IgD-negative memory B cell (primary cell): ENCODE measurements around the gene KIF12. TPM values are rescaled to one million over a fixed set of nuclear protein-coding genes. Genes with fewer than 3 reads are reported as not detected.
"Not testable (repeated sequence)": the region's sequence is repeated elsewhere in the genome, so short reads cannot be mapped to it uniquely, and the experiment has no call there.

ENCODE experiments used
- H3K27ac Mint-ChIP-seq, 3 donors: one replicate each; pipeline ENCODE4 v1.8.0; 2020 to 2022; ENCODE audit warnings: mild to moderate bottlenecking in 3 of 3, mixed read lengths in 3 of 3, moderate library complexity in 1 of 3
- H3K27me3 Mint-ChIP-seq: one replicate; pipeline ENCODE4 v1.8.0; 2021; ENCODE audit warnings: mixed read lengths
- H3K36me3 Mint-ChIP-seq: one replicate; pipeline ENCODE4 v1.8.0; 2020; ENCODE audit warnings: mild to moderate bottlenecking, mixed read lengths
- H3K4me1 Mint-ChIP-seq, 3 donors: one replicate each; pipeline ENCODE4 v1.8.0; 2020 to 2022; ENCODE audit warnings: mixed read lengths in 3 of 3, mild to moderate bottlenecking in 1 of 3
- H3K4me3 Mint-ChIP-seq, 4 donors: one replicate each; pipeline ENCODE4 v1.8.0; 2020 to 2022; ENCODE audit warnings: mild to moderate bottlenecking in 4 of 4, mixed read lengths in 4 of 4, moderate library complexity in 3 of 4
- H3K9me3 Mint-ChIP-seq, 3 donors: one replicate each; pipeline ENCODE4 v1.8.0; 2020 to 2021; ENCODE audit warnings: mixed read lengths in 3 of 3, mild to moderate bottlenecking in 1 of 3
- polyA plus RNA-seq: library from polyadenylated mRNA; unstranded; fragments of 300-500 nt; fragmentation: Illumina TruSeq; gene quantifications from one replicate; pipeline ENCODE4 v1.2.3, GENCODE V29; 2021

KIF12 gene
- polyA plus RNA-seq, 1 donor from 2014 or later, result not detected

GRCh38 chr9:114088571-114089170 is 10.4 kb downstream of the KIF12 start:
- Mint-ChIP-seq H3K36me3 (no peaks in the 10 kb centered on the region), H3K27me3 (peaks cover 6% of the 10 kb centered on the region), H3K27ac (no peak overlapping the region), H3K4me3 (no peak overlapping the region), H3K4me1 (no peaks in the 10 kb centered on the region), H3K9me3 (no peaks in the 10 kb centered on the region)

DNA sequence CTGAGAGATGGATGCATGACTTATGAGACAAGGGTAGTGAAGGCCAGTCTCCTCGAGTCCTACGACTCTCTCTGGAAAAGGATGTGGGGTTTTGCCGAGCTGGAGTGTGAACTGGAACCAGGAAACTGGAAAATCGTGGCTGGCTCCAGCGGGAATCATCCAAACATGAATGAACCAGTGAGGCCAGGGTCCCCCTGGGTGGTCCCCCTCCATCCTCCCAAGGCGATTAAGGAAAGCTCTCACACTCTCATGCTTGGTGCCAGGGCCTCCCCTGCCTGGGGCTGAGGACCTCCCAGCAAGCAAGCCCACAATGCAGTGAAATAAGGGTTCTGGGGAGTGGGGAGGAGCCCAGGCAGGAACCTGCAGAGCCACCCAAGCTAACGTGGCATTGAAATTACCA is 11.4 kb downstream of the KIF12 start:
- Mint-ChIP-seq H3K4me1 (no peaks in the 10 kb centered on the region), H3K9me3 (no peaks in the 10 kb centered on the region), H3K4me3 (no peak overlapping the region), H3K36me3 (no peaks in the 10 kb centered on the region), H3K27ac (no peak overlapping the region), H3K27me3 (peaks cover 6% of the 10 kb centered on the region)

GRCh38 chr9:114086607-114087006 is 12.5 kb downstream of the KIF12 start:
- Mint-ChIP-seq H3K36me3 (no peaks in the 10 kb centered on the region), H3K27ac (no peak overlapping the region), H3K4me3 (no peak overlapping the region), H3K9me3 (no peaks in the 10 kb centered on the region), H3K27me3 (peaks cover 6% of the 10 kb centered on the region), H3K4me1 (peaks cover 0 to 2% (median 0%) of the 10 kb centered on the region in 3 donors)

DNA sequence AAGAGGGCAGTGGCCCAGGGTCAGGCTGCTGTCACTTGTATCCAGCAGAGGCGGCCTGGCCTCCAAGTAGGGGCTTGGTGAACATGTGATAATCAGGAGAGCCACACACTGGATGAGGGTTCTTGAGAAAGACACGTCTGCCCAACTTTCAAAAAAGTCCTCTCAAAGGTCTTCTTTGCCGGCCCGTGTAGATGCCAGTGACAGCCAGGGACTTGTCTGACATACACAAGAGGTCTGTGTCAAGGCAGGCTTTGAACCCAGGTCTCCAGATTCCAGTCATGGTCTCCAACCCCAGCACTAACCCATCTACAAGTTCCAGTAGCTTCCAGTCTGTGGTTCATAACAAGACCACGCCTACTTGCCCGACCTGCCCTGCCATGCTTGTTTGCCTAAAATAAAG is 13.1 kb downstream of the KIF12 start:
- no peaks in the 10 kb centered on the region for H3K9me3 Mint-ChIP-seq
- H3K27ac Mint-ChIP-seq, result no peak overlapping the region
- peaks cover 5% of the 10 kb centered on the region for H3K27me3 Mint-ChIP-seq
- no peak overlapping the region for H3K4me3 Mint-ChIP-seq
- H3K4me1 Mint-ChIP-seq, result peaks cover 0 to 2% (median 0%) of the 10 kb centered on the region in 3 donors
- H3K36me3 Mint-ChIP-seq, result no peaks in the 10 kb centered on the region

- H3K9me3 Mint-ChIP-seq, result no peaks in the 10 kb centered on the region
- no peaks in the 10 kb centered on the region for H3K36me3 Mint-ChIP-seq
- H3K4me3 Mint-ChIP-seq, result no peak overlapping the region
- peaks cover 0 to 2% (median 0%) of the 10 kb centered on the region in 3 donors for H3K4me1 Mint-ChIP-seq
- H3K27me3 Mint-ChIP-seq, result peaks cover 2% of the 10 kb centered on the region
- H3K27ac Mint-ChIP-seq, result no peak overlapping the region
These were observed 13.7 kb downstream of the KIF12 start for GRCh38 chr9:114085387-114085789.

DNA sequence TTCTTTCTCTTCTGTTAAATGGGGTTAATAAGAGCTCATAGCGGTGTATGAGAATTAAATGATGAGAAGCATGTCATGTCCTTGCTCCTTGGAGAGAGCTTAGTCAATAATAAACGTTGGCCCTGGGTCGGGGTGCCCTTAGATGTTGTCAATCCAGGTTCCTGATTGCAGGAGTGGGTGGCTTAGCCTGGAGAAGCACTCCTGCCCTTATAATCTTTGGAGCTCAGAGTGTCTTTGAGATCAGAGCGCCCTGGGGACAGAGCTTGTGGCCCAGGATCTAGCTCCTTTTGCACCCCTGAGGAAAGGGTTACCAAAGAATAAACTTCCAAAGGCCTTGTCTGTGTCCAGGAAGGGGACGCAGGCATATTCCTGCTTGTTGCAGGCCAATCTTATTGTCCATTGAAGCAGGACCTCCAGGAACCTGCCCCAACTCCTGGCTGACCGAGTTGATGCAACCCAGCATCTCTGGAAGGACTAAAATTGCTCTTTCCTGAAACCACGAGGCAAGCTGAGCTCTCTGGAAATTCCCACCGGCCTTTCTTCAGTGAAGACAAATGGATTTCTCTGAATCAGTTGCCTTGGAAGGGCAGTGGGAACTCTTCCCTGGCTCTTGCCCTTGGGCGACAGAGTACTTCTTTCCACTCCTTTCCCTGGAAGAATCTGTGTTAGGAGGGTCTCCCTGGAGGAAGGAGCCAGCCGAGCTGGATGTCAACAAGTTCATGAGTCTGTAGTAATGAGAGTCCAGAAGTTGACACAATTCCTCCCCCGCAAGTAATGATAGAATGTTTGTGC is 14.6 kb downstream of the KIF12 start:
- no peaks in the 10 kb centered on the region for H3K36me3 Mint-ChIP-seq
- peaks cover 0 to 2% (median 0%) of the 10 kb centered on the region in 3 donors for H3K4me1 Mint-ChIP-seq
- H3K4me3 Mint-ChIP-seq, result no peak overlapping the region
- H3K9me3 Mint-ChIP-seq, result no peaks in the 10 kb centered on the region
- H3K27me3 Mint-ChIP-seq, result peaks cover 2% of the 10 kb centered on the region
- H3K27ac Mint-ChIP-seq, result no peak overlapping the region

- Mint-ChIP-seq H3K27me3 (peaks cover 3% of the 10 kb centered on the region), H3K27ac (no peak overlapping the region), H3K4me1 (peaks cover 0 to 2% (median 0%) of the 10 kb centered on the region in 3 donors), H3K36me3 (no peaks in the 10 kb centered on the region), H3K9me3 (no peaks in the 10 kb centered on the region), H3K4me3 (no peak overlapping the region)
These were observed 15.4 kb downstream of the KIF12 start for GRCh38 chr9:114083666-114084065.

DNA sequence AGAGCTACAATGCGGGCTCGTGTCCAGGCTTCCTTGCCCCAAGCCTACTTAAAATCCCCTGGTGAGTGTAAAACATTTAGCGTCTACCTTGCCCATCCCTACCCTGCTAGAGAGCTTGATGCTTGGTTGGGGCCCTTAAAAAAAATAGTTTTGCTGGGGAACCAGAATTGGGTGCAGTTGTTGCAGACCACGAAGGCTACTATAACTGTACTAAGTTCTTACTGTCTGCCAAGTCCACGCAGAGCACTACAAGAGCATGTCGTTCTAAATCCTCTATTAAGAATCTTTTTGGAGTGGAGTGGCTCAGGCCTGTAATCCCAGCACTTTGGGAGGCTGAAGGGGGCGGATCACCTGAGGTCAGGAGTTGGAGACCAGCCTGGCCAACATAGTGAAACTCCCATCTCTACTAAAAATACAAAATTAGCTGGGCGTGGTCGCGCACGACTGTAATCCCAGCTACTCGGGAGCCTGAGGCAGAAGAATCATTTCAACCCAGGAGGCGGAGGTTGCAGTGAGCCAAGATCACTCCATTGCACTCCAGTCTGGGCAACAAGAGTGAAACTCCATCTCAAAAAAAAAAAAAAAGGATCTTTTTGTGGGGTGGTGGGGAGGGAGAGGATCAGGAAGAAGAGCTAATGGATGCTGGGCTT is 16.2 kb downstream of the KIF12 start:
- H3K27me3 Mint-ChIP-seq, H3K4me3 Mint-ChIP-seq, H3K9me3 Mint-ChIP-seq, H3K4me1 Mint-ChIP-seq, H3K36me3 Mint-ChIP-seq, H3K27ac Mint-ChIP-seq: not testable (repeated sequence)

- Mint-ChIP-seq H3K36me3 (no peaks in the 10 kb centered on the region), H3K4me3 (peak overlapping the region in 1 of 4 donors; percentile 49), H3K27ac (no peak overlapping the region), H3K4me1 (peaks cover 0 to 2% (median 0%) of the 10 kb centered on the region in 3 donors), H3K9me3 (no peaks in the 10 kb centered on the region), H3K27me3 (peaks cover 4% of the 10 kb centered on the region)
These were observed 16.9 kb downstream of the KIF12 start for GRCh38 chr9:114082017-114082762.

DNA sequence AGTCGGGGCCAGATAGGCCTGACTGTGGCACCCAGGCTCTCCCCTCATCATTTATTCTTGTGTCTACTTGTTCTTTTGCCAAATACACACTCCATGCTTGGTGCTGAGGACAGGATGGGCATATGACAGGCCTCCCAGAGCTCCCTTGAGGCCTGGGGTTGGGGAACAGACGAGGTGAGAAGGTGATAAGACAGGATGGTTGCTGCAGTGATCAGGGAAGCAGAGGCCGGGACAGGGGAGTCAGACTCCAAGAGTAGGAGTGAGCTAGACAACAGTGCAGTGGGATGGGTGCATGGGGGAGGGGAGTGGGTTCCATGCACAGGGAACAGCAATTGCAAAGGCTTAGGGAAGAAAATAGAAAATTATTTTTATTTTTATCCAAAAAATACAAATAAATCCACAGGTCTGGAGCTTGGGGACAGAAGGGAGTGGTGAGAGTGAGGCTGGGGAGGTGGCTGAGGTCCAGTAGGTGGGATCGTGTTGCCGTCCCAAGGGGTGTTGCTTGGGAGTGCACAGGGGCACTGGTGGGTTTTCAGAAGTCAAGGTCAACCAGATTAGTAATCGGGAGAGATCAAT is 17.6 kb downstream of the KIF12 start:
- no peak overlapping the region for H3K27ac Mint-ChIP-seq
- H3K4me3 Mint-ChIP-seq, result peak overlapping the region in 1 of 4 donors; percentile 49
- H3K27me3 Mint-ChIP-seq, result peaks cover 9% of the 10 kb centered on the region

DNA sequence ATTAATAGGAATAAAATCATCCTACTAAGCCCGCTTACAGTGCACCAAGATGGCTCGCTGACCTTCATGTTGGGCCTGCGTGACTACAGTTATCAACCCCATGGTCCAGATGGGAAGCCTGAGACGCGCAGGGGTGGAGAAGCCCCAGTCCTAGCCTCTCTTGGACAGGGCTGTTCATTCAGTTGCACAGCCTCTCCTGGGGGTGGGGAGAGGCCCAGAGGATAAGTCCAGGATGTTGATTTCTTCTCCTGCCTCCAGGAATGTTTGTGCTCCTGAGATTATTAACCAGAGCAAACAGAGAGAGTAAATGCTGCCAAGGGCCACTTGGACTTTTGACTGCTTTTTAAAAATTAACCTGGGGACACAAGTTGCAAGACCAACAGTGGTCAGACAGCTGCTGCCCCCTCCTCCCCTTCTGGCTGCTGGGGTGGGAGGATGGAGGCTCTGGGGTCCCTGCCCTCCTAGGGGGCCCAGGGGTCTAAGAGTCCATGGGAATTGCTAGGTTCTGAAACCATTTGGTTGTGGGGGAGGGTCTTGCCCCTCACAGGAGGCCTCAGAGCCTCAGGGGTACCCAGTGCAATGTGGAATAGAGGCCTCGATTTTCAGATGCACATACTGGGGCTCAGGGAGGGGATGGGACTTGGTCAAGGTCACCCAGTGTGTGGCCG is 18.2 kb downstream of the KIF12 start:
- no peaks in the 10 kb centered on the region for H3K36me3 Mint-ChIP-seq
- H3K4me1 Mint-ChIP-seq, result peaks cover 0 to 2% (median 0%) of the 10 kb centered on the region in 3 donors
- H3K4me3 Mint-ChIP-seq, result no peak overlapping the region
- H3K9me3 Mint-ChIP-seq, result peaks cover 0 to 3% (median 0%) of the 10 kb centered on the region in 3 donors
- no peak overlapping the region for H3K27ac Mint-ChIP-seq
- H3K27me3 Mint-ChIP-seq, result peaks cover 11% of the 10 kb centered on the region

More for the DNA sequence above, 17.6 kb downstream of the KIF12 start:
- H3K9me3 Mint-ChIP-seq, result no peaks in the 10 kb centered on the region
- H3K4me1 Mint-ChIP-seq, result peaks cover 0 to 2% (median 0%) of the 10 kb centered on the region in 3 donors
- no peaks in the 10 kb centered on the region for H3K36me3 Mint-ChIP-seq

- peaks cover 0 to 5% (median 0%) of the 10 kb centered on the region in 3 donors for H3K9me3 Mint-ChIP-seq
- H3K27me3 Mint-ChIP-seq, result peaks cover 14% of the 10 kb centered on the region
- H3K4me1 Mint-ChIP-seq, result peaks cover 0 to 2% (median 0%) of the 10 kb centered on the region in 3 donors
- H3K4me3 Mint-ChIP-seq, result no peak overlapping the region
- H3K27ac Mint-ChIP-seq, result no peak overlapping the region
- no peaks in the 10 kb centered on the region for H3K36me3 Mint-ChIP-seq
These were observed 18.8 kb downstream of the KIF12 start for GRCh38 chr9:114080195-114080772.

GRCh38 chr9:114078781-114079156 is 20.3 kb downstream of the KIF12 start:
- H3K4me1 Mint-ChIP-seq, result peaks cover 0 to 2% (median 0%) of the 10 kb centered on the region in 3 donors
- peaks cover 14% of the 10 kb centered on the region for H3K27me3 Mint-ChIP-seq
- H3K4me3 Mint-ChIP-seq, result no peak overlapping the region
- H3K9me3 Mint-ChIP-seq, result peaks cover 0 to 5% (median 0%) of the 10 kb centered on the region in 3 donors
- no peak overlapping the region for H3K27ac Mint-ChIP-seq
- no peaks in the 10 kb centered on the region for H3K36me3 Mint-ChIP-seq
